ENCODE results near the gene VSIG10. TPM values are rescaled to one million over a fixed set of nuclear protein-coding genes. Genes with fewer than 3 reads are reported as not detected.

Gene VSIG10
- total and polyA plus RNA-seq, 2 experiments from 2014 or later, result 12.0 to 21.0 TPM

DNA sequence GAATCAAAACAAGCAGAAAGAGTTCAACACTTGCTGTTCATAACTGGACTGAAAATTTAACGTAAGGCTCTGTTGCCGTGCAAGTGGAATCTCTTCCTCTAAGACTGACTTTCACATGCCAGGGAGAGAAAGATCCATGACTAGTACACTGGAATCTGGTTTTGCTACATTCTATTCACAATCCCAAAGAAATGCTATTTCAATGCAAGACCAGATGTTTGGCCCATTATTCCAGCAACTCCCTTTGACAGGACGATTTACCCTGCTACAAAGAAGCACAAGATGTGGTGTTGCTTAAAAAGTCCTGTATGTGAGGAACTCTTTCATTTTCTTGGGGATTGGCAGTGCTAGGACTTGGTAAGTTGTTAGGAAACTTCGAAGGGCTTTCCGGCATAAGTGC, 69.9 kb downstream of the VSIG10 start:
- H3K9me2 ChIP-seq (replicated peaks; ENCODE audit: insufficient read depth), result no peaks in the 10 kb centered on the region
- TF ChIP-seq EZH2phosphoT487 (IDR thresholded peaks at IDR 0.05; ENCODE audit: low read depth, severe bottlenecking, unreplicated experiment) (no peak), EZH2 (IDR thresholded peaks at IDR 0.05; ENCODE audit: borderline replicate concordance) (no peak)
- TF ChIP-seq, protein P1, sequence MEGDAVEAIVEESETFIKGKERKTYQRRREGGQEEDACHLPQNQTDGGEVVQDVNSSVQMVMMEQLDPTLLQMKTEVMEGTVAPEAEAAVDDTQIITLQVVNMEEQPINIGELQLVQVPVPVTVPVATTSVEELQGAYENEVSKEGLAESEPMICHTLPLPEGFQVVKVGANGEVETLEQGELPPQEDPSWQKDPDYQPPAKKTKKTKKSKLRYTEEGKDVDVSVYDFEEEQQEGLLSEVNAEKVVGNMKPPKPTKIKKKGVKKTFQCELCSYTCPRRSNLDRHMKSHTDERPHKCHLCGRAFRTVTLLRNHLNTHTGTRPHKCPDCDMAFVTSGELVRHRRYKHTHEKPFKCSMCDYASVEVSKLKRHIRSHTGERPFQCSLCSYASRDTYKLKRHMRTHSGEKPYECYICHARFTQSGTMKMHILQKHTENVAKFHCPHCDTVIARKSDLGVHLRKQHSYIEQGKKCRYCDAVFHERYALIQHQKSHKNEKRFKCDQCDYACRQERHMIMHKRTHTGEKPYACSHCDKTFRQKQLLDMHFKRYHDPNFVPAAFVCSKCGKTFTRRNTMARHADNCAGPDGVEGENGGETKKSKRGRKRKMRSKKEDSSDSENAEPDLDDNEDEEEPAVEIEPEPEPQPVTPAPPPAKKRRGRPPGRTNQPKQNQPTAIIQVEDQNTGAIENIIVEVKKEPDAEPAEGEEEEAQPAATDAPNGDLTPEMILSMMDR (IDR thresholded peaks at IDR 0.05; ENCODE audit: poor library complexity), result no peak
- H3K9me3 ChIP-seq (ENCODE audit: low read depth), result no peaks in the 10 kb centered on the region
- H3K79me2 ChIP-seq, result no peaks in the 10 kb centered on the region
- H3K4me3 ChIP-seq, result no peak overlapping the region
- H2AFZ ChIP-seq, result no peak overlapping the region
- WGBS (ENCODE audit: low lambda C conversion rate, missing lambda C conversion rate), result 94% methylated on average over 5 of the region's 5 CpGs
- H4K20me1 ChIP-seq (ENCODE audit: insufficient read depth, poor library complexity, severe bottlenecking), result no peaks in the 10 kb centered on the region
- H3K4me2 ChIP-seq, result no peak overlapping the region
- H3K4me1 ChIP-seq (ENCODE audit: insufficient read depth), result no peaks in the 10 kb centered on the region
- H3K36me3 ChIP-seq (replicated peaks; ENCODE audit: insufficient read depth, low read depth), result no peaks in the 10 kb centered on the region
- no peak for DNase-seq (ENCODE audit: low spot score)
- no peaks in the 10 kb centered on the region for H3K27me3 ChIP-seq
- H3K27ac ChIP-seq, result no peak overlapping the region

DNA sequence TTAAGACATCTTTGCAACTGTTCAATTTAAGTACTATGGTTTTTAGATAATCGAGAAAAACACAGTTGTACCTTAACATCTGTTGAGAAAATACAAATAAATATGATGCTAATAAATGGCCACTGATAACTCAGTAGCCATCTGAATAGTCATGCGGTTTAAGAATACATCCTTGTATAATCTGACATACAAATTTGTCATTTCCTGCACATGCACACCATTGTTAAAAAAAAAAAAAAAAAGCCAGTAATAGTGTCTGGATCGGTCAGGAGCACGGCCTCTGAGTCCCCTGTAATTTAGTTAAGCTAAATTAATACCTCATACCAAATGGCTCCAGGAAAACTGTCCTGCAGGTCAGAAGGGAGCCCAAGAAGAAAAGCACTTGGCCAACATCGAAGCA, 70.5 kb downstream of the VSIG10 start:
- H3K27ac ChIP-seq, result no peak overlapping the region
- 94% methylated on average over 5 of the region's 5 CpGs for WGBS (ENCODE audit: low lambda C conversion rate, missing lambda C conversion rate)
- TF ChIP-seq, protein P1 (IDR thresholded peaks at IDR 0.05; ENCODE audit: poor library complexity), result no peak
- no peak for TF ChIP-seq EZH2phosphoT487 (IDR thresholded peaks at IDR 0.05; ENCODE audit: low read depth, severe bottlenecking, unreplicated experiment)
- no peak for TF ChIP-seq EZH2 (IDR thresholded peaks at IDR 0.05; ENCODE audit: borderline replicate concordance)
- H2AFZ ChIP-seq, result no peak overlapping the region
- H3K27me3 ChIP-seq, result no peaks in the 10 kb centered on the region
- no peaks in the 10 kb centered on the region for H4K20me1 ChIP-seq (ENCODE audit: insufficient read depth, poor library complexity, severe bottlenecking)
- DNase-seq (ENCODE audit: low spot score), result no peak
- no peaks in the 10 kb centered on the region for H3K36me3 ChIP-seq (replicated peaks; ENCODE audit: insufficient read depth, low read depth)
- H3K4me1 ChIP-seq (ENCODE audit: insufficient read depth), result no peaks in the 10 kb centered on the region
- no peaks in the 10 kb centered on the region for H3K9me3 ChIP-seq (ENCODE audit: low read depth)
- no peak overlapping the region for H3K4me3 ChIP-seq
- no peak overlapping the region for H3K4me2 ChIP-seq
- no peaks in the 10 kb centered on the region for H3K79me2 ChIP-seq
- H3K9me2 ChIP-seq (replicated peaks; ENCODE audit: insufficient read depth), result no peaks in the 10 kb centered on the region

DNA sequence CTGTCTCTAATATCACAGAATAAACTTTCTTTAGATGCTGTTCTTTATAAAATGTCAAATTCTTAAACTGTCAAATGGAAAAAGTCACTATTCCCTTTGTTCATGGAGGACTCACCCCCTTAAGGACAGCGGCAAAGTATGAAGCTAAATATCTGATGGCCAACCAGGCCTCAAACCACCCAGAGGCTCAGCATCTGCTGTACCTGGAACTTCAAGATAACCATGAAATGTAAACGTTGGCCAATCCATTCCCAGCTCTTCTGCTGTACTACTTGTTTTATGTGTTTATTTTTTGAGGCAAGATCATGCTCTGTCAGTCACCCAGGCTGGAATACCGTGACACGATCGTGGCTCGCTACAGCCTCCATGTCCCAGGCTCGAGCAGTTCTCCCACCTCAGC, 71.6 kb downstream of the VSIG10 start:
- Histone ChIP-seq H3K36me3 (replicated peaks; ENCODE audit: insufficient read depth, low read depth) (no peaks in the 10 kb centered on the region), H4K20me1 (ENCODE audit: insufficient read depth, poor library complexity, severe bottlenecking) (no peaks in the 10 kb centered on the region), H3K4me3 (no peak overlapping the region), H2AFZ (no peak overlapping the region), H3K4me1 (ENCODE audit: insufficient read depth) (no peaks in the 10 kb centered on the region), H3K27me3 (no peaks in the 10 kb centered on the region), H3K4me2 (no peak overlapping the region), H3K27ac (no peak overlapping the region), H3K9me3 (ENCODE audit: low read depth) (no peaks in the 10 kb centered on the region), H3K79me2 (no peaks in the 10 kb centered on the region), H3K9me2 (replicated peaks; ENCODE audit: insufficient read depth) (no peaks in the 10 kb centered on the region)
- DNase-seq (ENCODE audit: low spot score), result no peak
- no peak for TF ChIP-seq EZH2phosphoT487 (IDR thresholded peaks at IDR 0.05; ENCODE audit: low read depth, severe bottlenecking, unreplicated experiment)
- TF ChIP-seq, protein P1 (IDR thresholded peaks at IDR 0.05; ENCODE audit: poor library complexity), result no peak
- no peak for TF ChIP-seq EZH2 (IDR thresholded peaks at IDR 0.05; ENCODE audit: borderline replicate concordance)
- WGBS (ENCODE audit: low lambda C conversion rate, missing lambda C conversion rate), result 92% methylated on average over 7 of the region's 7 CpGs

DNA sequence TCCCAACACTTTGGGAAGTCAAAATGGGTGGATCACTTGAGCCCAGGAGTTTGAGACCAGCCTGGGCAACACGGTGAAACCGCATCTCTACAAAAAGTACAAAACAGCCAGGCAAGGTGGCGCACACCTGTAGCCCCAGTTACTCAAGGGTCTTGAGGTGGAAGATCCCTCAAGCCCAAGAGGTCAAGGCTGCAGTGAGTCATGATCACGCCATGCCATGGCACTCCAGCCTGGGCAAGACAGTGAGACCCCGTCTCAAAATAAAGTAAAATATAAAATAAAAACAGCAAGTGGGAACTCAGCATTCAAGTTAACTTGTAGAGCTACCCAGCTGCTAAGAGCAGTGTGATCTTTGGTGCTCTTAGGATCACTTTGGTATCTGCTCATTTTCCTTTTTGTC, 74.6 kb downstream of the VSIG10 start:
- Histone ChIP-seq H2AFZ (no peak overlapping the region), H3K9me3 (ENCODE audit: low read depth) (no peaks in the 10 kb centered on the region), H3K4me2 (no peak overlapping the region), H3K9me2 (replicated peaks; ENCODE audit: insufficient read depth) (no peaks in the 10 kb centered on the region), H3K4me1 (ENCODE audit: insufficient read depth) (no peaks in the 10 kb centered on the region), H4K20me1 (ENCODE audit: insufficient read depth, poor library complexity, severe bottlenecking) (no peaks in the 10 kb centered on the region), H3K27ac (no peak overlapping the region), H3K4me3 (no peak overlapping the region), H3K36me3 (replicated peaks; ENCODE audit: insufficient read depth, low read depth) (no peaks in the 10 kb centered on the region), H3K79me2 (no peaks in the 10 kb centered on the region), H3K27me3 (no peaks in the 10 kb centered on the region)
- TF ChIP-seq, protein P1 (IDR thresholded peaks at IDR 0.05; ENCODE audit: poor library complexity), result no peak
- TF ChIP-seq EZH2 (IDR thresholded peaks at IDR 0.05; ENCODE audit: borderline replicate concordance), result no peak
- TF ChIP-seq EZH2phosphoT487 (IDR thresholded peaks at IDR 0.05; ENCODE audit: low read depth, severe bottlenecking, unreplicated experiment), result no peak
- 99% methylated on average over 5 of the region's 5 CpGs for WGBS (ENCODE audit: low lambda C conversion rate, missing lambda C conversion rate)
- no peak for DNase-seq (ENCODE audit: low spot score)
